EH (cell line): ENCODE data around the gene PRKCZ.
"Not testable (repeated sequence)": the region's sequence is repeated elsewhere in the genome, so short reads cannot be mapped to it uniquely, and the experiment has no call there.

Experiments used
- DNase-seq: peaks from one replicate; pipeline ENCODE4 v3.0.0-alpha.2; 2015; ENCODE audit warnings: low read depth

PRKCZ gene

GRCh38 chr1:2135941-2136340 lies 85.7 kb downstream of the PRKCZ start:
- no peak for DNase-seq

GRCh38 chr1:2136386-2137235 lies 86.4 kb downstream of the PRKCZ start:
- no peak for DNase-seq

DNA sequence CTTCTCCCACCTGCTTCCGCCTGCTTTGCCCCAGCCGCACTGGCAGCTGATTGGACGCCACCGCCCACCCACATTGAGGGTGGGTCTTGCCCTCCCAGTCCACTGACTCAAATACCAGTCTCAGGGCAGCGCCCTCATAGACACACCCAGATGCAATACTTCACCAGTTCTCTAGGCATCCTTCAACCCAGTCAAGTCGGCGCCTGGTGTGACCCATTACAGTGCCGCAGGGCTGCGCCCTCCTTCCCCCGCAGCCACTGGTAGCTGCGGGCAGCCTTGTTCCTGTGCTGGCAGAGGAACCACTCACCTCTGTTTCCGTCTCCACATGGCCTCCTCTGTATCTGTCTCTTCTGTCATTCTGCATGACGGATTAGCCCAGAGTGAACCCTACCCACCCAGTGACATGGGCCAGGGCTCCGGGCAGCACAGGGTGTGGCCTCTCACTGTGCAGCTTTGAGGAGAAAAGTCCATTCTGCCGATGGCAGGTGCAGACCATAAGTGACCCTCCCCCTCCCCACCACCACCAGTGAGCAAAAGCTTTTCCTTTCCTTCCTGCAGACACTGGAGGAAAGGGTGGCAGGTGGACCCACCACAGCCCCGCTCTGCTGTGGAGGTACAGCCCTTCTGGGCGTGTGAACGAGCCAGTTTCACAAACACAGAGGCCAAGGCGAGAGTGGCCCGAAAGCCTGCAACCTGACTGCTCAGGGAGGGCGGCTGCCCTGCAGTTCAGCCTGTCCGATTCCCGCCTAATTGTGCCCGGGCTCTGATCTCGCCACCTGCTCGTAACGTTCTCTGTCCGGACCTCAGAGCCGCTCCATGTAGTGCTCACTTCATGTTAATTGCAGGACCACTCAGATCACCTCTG lies 87.3 kb downstream of the PRKCZ start:
- DNase-seq = no peak

- DNase-seq = not testable (repeated sequence)
These were observed 88.9 kb downstream of the PRKCZ start for GRCh38 chr1:2139156-2139555.

DNA sequence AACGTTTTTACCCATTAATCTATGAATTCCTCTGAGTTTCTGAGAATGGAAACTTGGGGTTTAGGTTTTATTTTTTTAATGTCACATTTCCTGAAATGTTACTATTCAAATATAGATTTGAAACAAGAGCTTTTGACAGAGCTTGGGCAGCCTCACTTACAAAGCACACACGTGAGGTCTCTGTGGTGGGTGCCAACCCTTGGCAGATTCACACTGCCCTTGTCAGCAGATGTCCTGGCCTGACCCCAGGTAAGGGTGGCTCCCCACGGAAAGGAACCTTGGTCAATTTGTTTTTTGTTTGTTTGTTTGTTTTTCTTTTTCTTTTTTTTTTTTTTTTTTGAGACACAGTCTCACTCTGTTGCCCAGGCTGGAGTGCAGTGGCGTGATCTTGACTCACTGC lies 90.8 kb downstream of the PRKCZ start:
- no peak for DNase-seq

- no peak for DNase-seq
These were observed 93.7 kb downstream of the PRKCZ start for GRCh38 chr1:2143814-2144500.

GRCh38 chr1:2144501-2145090 lies 94.4 kb downstream of the PRKCZ start:
- no peak for DNase-seq

GRCh38 chr1:2145946-2146835 lies 96.0 kb downstream of the PRKCZ start:
- no peak for DNase-seq

DNA sequence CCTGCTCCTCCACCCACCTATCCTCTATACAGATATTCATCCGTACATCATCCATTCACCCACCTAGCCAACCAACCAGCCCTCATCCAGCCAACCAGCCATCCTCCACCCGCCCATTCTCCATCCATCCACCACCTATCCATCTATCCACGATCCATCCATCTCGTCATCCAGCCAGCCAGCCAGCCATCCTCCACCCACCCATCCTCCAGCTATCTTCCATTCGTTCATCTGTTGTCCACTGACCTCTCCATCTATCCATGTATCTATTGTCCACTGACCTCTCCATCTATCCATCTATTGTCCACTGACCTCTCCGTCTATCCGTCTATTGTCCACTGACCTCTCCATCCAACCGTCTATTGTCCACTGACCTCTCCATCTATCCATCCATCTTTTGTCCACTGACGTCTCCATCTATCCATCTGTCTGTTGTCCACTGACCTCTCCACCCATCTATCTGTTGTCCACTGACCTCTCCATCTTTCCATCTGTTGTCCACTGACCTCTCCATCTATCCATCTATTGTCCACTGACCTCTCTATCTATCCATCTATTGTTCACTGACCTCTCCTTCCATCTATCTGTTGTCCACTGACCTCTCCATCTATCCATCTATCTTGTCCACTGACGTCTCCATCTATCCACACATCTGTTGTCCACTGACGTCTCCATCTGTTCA lies 96.8 kb downstream of the PRKCZ start:
- no peak for DNase-seq

DNA sequence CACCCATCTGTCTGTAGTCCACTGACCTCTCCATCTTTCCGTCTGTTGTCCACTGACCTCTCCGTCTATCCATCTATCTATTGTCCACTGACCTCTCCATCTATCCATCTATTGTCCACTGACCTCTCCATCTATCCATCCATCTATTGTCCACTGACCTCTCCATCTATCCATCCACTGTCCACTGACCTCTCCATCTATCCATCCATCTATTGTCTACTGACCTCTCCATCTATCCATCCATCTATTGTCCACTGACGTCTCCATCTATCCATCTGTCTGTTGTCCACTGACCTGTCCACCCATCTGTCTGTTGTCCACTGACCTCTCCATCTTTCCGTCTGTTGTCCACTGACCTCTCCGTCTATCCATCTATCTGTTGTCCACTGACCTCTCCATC lies 97.7 kb downstream of the PRKCZ start:
- not testable (repeated sequence) for DNase-seq

DNA sequence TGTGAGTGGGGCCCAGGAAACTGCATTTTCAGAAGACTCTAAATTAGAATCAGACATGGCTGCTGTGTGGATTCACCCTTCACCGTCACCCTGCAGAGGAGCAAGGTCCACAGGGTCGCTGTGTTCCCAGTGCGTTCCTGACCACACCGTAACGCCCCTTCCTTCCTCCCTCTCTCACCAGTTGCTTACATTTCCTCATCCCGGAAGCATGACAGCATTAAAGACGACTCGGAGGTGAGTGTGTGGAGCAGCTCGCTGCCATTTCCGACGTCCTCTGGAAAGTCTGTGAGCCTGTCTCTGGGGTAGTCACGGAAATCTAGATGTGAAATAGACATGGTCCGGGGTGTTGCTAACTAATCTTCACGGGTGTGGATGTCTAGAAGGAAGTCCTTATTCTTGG lies 98.5 kb downstream of the PRKCZ start:
- DNase-seq = no peak

DNA sequence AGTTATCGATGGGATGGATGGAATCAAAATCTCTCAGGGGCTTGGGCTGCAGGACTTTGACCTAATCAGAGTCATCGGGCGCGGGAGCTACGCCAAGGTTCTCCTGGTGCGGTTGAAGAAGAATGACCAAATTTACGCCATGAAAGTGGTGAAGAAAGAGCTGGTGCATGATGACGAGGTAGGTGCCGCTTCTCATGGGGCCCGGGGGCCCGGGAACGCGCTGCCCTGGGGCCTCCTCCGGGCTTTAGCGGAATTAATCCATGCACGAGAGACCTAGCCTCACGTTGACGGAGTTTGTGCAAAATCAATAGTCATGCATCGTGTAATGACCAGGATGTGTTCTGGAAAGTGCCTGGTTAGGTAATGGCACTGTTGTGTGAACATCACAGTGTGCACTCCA lies 100.6 kb downstream of the PRKCZ start:
- DNase-seq = no peak

- DNase-seq = no peak
These were observed 101.0 kb downstream of the PRKCZ start for GRCh38 chr1:2151252-2151651.

GRCh38 chr1:2151911-2152310 lies 101.7 kb downstream of the PRKCZ start:
- DNase-seq = no peak

DNA sequence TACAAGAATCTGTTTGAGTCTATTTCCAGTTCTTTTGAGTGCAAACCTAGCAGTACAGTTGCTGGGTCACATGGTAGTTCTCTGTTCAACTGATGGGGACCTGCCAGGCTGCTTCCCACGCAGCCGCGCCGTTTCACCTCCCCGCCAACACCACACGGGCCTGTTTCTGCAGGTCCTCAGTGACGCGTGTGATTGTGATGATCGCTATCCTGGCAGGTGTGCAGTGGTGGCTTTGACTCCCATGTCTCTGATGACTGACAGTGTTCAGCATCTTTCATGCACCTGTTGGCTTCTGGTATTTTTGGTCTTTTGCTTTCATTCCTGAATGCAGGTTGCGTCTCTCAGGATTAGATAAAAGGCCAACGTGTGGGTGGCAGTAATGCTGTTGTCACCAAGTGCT lies 102.7 kb downstream of the PRKCZ start:
- DNase-seq = no peak

DNA sequence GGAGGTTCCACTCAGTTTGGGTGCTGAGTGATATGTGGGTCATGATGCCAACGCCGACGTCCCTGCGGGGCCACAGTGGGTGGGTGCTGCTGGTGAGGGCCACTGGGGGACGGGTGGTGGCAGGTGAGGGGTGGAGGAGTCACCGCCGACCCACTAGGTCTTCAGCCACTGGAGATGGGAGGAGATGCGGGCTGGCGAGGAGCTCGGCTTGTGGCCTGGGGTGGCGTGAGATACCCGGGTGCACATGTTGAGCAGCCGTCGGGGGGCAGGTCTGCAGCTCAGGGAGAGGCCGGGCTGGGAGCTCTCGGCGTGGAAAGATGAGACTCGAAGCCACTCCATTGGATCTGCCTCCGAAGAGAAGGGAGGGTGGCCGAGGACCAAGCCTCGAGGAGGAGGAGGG lies 103.8 kb downstream of the PRKCZ start:
- DNase-seq = no peak

DNA sequence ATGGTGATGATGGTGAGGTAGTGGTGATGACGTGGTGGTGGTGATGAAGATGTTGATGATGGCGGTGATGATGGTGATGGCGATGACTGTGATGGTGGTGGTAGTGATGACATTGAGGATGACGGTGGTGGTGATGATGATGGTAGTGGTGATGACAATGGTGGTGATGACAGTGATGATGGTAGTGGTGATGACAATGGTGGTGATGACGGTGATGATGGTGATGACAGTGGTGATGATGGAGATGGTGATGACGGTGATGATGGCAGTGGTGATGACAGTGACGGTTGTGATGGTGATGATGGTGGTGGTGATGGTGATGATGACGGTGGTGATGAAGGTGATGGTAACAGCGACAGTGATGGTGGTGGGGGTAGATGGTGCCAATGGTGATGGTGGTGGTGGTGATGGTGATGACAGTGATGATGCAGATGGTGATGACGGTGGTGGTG lies 105.0 kb downstream of the PRKCZ start:
- DNase-seq = no peak

DNA sequence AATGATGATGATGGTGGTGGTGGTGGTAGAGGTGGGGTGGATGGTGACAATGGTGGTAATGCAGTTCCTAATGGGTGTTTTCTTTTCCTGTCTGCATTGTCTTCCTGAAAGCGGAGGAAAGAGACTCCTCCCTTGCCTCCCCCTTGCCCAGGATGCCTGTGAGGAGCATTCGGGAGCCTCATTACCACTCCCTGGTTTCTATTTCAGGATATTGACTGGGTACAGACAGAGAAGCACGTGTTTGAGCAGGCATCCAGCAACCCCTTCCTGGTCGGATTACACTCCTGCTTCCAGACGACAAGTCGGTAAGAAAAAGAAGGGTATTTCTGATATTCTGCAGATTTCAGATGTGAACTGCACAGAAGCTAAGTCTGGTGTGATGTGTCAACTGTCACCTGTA lies 105.6 kb downstream of the PRKCZ start:
- no peak for DNase-seq

- no peak for DNase-seq
These were observed 106.7 kb downstream of the PRKCZ start for GRCh38 chr1:2156866-2157265.

GRCh38 chr1:2157856-2158255 lies 107.6 kb downstream of the PRKCZ start:
- no peak for DNase-seq

GRCh38 chr1:2158272-2158671 lies 108.1 kb downstream of the PRKCZ start:
- no peak for DNase-seq
